Common myeloid progenitor, CD34-positive (primary cell): ENCODE results near the gene ZBTB17.

Experiments
- CTCF ChIA-PET: fragments of 350-600 bp; sonication (Branson Sonifier 250); formaldehyde crosslinking; loops from one replicate; lab custom pipeline; 2021; ENCODE audit warnings: antibody characterized with exemption; lab: Charles Lee
- POLR2A ChIA-PET: fragments of 350-600 bp; sonication (Branson Sonifier 250); formaldehyde crosslinking; loops from one replicate; lab custom pipeline; 2021; ENCODE audit warnings: antibody characterized with exemption; lab: Charles Lee
- DNase-seq, 3 donors: peaks; one replicate each; pipeline versions ENCODE4 v3.0.0 to v3.0.0-alpha.2; 2013
- H3K27ac ChIP-seq, 2 experiments: 1 replicate in 1 of 2; 2 replicates in 1 of 2; pipeline ENCODE4 v1.7.0; 2013; ENCODE audit warnings: inconsistent platforms in 2 of 2, low read length in 2 of 2, mild to moderate bottlenecking in 2 of 2, low read depth in 1 of 2, moderate library complexity in 1 of 2; ENCODE audit not compliant: severe bottlenecking in 2 of 2, insufficient read depth in 1 of 2, poor library complexity in 1 of 2
- H3K27me3 ChIP-seq, 5 experiments: replicated peaks in 2 of 5; 1 replicate in 3 of 5; 2 replicates in 2 of 5; pipeline versions ENCODE4 v1.6.1 to v1.7.0; 2013; ENCODE audit warnings: low read length in 4 of 5, mild to moderate bottlenecking in 2 of 5, moderate library complexity in 2 of 5, inconsistent platforms in 1 of 5; ENCODE audit not compliant: insufficient read depth in 5 of 5, control insufficient read depth in 4 of 5
- H3K36me3 ChIP-seq, 4 experiments: 1 replicate in 2 of 4; 2 replicates in 2 of 4; pipeline versions ENCODE4 v1.6.1 to v1.7.0; 2013; ENCODE audit warnings: low read length in 3 of 4, control low read depth in 1 of 4, mild to moderate bottlenecking in 1 of 4; ENCODE audit not compliant: control insufficient read depth in 4 of 4, insufficient read depth in 4 of 4
- H3K4me1 ChIP-seq, 4 experiments: 1 replicate in 3 of 4; 2 replicates in 1 of 4; pipeline versions ENCODE4 v1.6.1 to v1.7.1; 2013; ENCODE audit warnings: low read length in 3 of 4, mild to moderate bottlenecking in 3 of 4, control low read depth in 1 of 4, inconsistent platforms in 1 of 4, moderate library complexity in 1 of 4; ENCODE audit not compliant: control insufficient read depth in 4 of 4, insufficient read depth in 4 of 4; ENCODE audit errors: control extremely low read depth in 1 of 4
- H3K4me3 ChIP-seq, 7 experiments: 1 replicate in 4 of 7; 2 replicates in 3 of 7; pipeline versions ENCODE4 v1.5.1 to v1.7.0; 2013; ENCODE audit warnings: mild to moderate bottlenecking in 7 of 7, low read length in 6 of 7, moderate library complexity in 6 of 7, inconsistent platforms in 2 of 7, low read depth in 2 of 7, control low read depth in 1 of 7; ENCODE audit not compliant: insufficient read depth in 4 of 7, control insufficient read depth in 1 of 7; ENCODE audit errors: extremely low read depth in 1 of 7
- H3K9me3 ChIP-seq, 5 experiments: 1 replicate in 4 of 5; 2 replicates in 1 of 5; pipeline versions ENCODE4 v1.6.1 to v1.7.1; 2013; ENCODE audit warnings: low read length in 4 of 5, mild to moderate bottlenecking in 2 of 5, inconsistent platforms in 1 of 5, low read depth in 1 of 5, moderate library complexity in 1 of 5; ENCODE audit not compliant: control insufficient read depth in 4 of 5, insufficient read depth in 2 of 5; ENCODE audit errors: control extremely low read depth in 1 of 5
- WGBS: methylation state at CpG from one replicate; pipeline ENCODE4 v1.1.5; 2013; ENCODE audit not compliant: insufficient coverage; 5-methylcytosine and 5-hydroxymethylcytosine counted together

Gene ZBTB17

DNA sequence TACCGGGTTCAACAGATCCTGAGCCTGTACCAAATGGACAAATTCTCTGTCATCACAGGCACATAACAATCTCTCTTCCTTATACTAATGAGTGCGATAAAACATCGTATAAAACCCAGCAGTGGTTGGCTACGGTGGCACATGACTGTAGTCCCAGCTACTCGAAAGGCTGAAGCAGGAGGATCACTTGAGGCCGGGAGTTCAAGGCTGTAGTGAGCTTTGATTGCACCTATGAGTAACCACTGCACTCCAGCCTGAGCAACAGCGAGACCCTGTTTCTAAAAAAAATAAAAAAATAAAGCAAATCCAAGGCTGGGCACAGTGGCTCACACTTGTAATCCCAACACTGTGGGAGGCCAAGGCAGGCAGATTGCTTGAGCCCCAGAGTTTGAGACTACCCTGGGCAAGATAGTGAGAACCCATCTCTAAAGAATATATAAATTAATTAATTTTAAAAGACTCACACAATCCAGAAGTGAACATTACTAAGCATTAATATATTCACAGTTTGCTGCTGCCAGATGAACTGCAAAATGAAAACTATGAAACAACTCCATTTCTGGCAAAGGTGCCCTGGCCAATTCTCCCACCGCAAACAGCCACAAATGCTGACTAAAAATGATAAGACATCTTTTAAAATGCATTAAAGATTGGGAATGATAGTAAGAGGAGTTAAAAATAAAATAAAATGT is 13.1 kb downstream of the ZBTB17 start:
- Histone ChIP-seq H3K4me1 (peaks cover 5 to 40% (median 23%) of the 10 kb centered on the region in 4 experiments), H3K9me3 (no peaks in the 10 kb centered on the region), H3K36me3 (peaks cover 0 to 5% (median 4%) of the 10 kb centered on the region in 4 experiments), H3K27ac (no peak overlapping the region), H3K27me3 (no peaks in the 10 kb centered on the region), H3K4me3 (no peak overlapping the region)
- no peak for DNase-seq
- CTCF ChIA-PET: interaction anchor here (0.6 to 3.1 kb wide), 3 partner anchors 11 to 155 kb away, joined by 3 to 9 read pairs (median 7); partner anchors contain the start of gene ZBTB17
- WGBS: 94% methylated on average over 7 of the region's 8 CpGs
- POLR2A ChIA-PET: no interaction called here

DNA sequence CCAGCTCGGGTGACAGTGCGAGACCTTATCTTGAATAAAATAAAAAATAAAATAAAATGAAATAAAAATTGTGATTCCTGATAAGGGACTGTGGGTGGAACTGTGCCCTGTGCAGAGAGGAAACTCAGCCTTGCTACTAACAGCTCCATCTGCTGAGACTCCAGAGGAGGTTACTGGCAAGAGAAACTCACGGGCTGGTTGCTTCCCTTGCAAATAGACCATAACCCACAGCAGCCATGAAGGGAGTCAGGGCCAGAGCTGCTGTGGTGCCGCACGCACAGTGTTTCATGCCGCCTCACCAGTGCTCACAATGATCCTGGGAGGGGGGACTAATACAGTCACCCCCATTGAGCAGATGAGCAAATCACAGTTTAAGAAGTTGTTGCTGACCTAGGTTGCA is 13.7 kb downstream of the ZBTB17 start:
- no CpG with 5 or more reads among the region's 6 CpGs for WGBS
- CTCF ChIA-PET: interaction anchor here (0.6 to 3.1 kb wide), 4 partner anchors 10 to 1223 kb away, joined by 3 to 9 read pairs (median 5); partner anchors contain the start of gene ZBTB17
- Histone ChIP-seq H3K36me3 (peaks cover 0 to 8% (median 4%) of the 10 kb centered on the region in 4 experiments), H3K4me3 (no peak overlapping the region), H3K27me3 (no peaks in the 10 kb centered on the region), H3K4me1 (peaks cover 5 to 45% (median 23%) of the 10 kb centered on the region in 4 experiments), H3K9me3 (no peaks in the 10 kb centered on the region), H3K27ac (no peak overlapping the region)
- POLR2A ChIA-PET: interaction anchor here (0.6 kb wide), 1 partner anchor 135 kb away, joined by 3 read pairs; no protein-coding TSS in a partner anchor
- peak in 1 of 3 donors; percentile 17 for DNase-seq

DNA sequence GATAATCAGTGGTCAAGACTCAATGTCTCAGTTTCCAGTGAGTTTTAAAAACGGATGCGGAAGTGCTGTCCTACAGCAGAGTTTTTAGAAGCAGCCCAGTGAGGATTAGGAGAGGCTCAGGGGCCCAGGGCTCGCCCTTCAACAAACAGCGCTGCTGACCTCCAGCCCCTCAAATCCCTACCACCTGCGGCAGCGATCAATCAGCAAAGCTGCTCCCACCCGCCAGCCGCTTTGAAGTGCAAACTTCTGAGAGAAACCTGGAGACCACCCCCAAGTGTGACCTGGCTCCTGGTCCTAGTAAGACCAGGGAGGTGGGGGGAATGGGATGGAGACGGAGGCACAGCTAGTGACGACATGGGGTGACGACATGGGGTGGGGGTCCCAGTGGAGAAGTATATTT is 14.4 kb downstream of the ZBTB17 start:
- Histone ChIP-seq H3K4me1 (peaks cover 4 to 40% (median 20%) of the 10 kb centered on the region in 4 experiments), H3K9me3 (no peaks in the 10 kb centered on the region), H3K27ac (no peak overlapping the region), H3K36me3 (peaks cover 0 to 8% (median 4%) of the 10 kb centered on the region in 4 experiments), H3K4me3 (no peak overlapping the region), H3K27me3 (no peaks in the 10 kb centered on the region)
- DNase-seq: no peak
- CTCF ChIA-PET: interaction anchor here (0.6 to 3.1 kb wide), 2 partner anchors 10 to 1222 kb away, joined by 3 to 9 read pairs; no protein-coding TSS in a partner anchor
- WGBS: 98% methylated on average over 7 of the region's 11 CpGs
- POLR2A ChIA-PET: no interaction called here

DNA sequence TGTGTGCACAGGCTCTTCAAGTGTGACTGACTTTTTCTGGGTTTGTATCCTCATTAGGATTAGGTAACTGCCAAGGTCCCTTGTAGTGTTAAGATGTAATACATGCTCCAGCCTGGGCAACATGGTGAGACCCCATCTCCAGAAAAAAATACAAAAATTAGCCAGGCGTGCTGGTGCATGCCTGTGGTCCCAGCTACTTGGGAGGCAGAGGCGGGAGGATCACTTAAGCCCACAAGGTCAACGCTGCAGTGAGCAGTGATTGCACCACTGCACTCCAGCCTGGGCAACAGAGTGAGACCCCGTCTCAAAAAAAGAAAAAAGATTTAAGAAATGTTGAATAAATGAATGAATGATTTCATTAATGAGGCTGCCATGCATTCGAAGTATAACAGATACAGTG is 15.1 kb downstream of the ZBTB17 start:
- no peak overlapping the region for H3K27ac ChIP-seq
- H3K4me3 ChIP-seq: no peak overlapping the region
- POLR2A ChIA-PET: no interaction called here
- H3K9me3 ChIP-seq: no peaks in the 10 kb centered on the region
- no peak for DNase-seq
- H3K4me1 ChIP-seq: peaks cover 3 to 40% (median 19%) of the 10 kb centered on the region in 4 experiments
- 100% methylated on average over 3 of the region's 5 CpGs for WGBS
- H3K27me3 ChIP-seq: no peaks in the 10 kb centered on the region
- CTCF ChIA-PET: interaction anchor here (1.0 to 1.2 kb wide), 2 partner anchors 10 to 23 kb away, joined by 3 to 7 read pairs; no protein-coding TSS in a partner anchor
- H3K36me3 ChIP-seq: peaks cover 0 to 8% (median 4%) of the 10 kb centered on the region in 4 experiments

DNA sequence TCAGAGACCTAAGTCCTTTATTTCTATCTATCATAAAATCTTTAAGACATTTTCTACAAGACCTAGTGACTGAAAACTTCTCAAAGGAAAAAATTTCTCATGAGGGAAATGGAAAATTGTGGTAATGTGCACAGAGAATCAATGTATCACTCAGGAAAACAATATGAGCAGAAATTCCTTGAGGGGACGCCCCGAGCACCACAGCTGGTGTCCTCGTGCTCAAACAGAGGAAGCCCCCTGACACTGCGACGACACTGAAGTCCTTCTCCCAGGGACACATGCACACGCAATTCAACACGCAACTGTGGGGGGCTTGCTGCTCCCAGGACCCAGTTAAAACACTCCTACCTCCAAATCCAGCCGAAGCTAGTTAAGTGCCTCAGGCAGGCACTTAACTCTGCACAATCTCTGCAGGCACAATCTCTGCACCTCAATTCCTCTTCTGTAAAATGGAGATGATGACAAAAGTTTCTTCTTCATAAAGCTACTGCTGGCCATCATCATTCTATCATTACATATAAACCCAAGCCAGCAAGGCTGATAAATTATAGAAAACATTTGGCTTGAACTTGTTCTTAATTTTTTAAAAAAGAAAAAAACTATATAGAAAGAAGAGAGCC is 16.0 kb downstream of the ZBTB17 start:
- H3K9me3 ChIP-seq: no peaks in the 10 kb centered on the region
- H3K4me3 ChIP-seq: no peak overlapping the region
- 97% methylated on average over 5 of the region's 8 CpGs for WGBS
- H3K27ac ChIP-seq: no peak overlapping the region
- ChIA-PET POLR2A (no interaction called here), CTCF (interaction anchor here (1.0 to 2.1 kb wide), 7 partner anchors 9 to 157 kb away, joined by 3 to 7 read pairs (median 4); partner anchors contain the start of genes SPEN and ZBTB17)
- no peak for DNase-seq
- no peaks in the 10 kb centered on the region for H3K27me3 ChIP-seq
- peaks cover 0 to 6% (median 4%) of the 10 kb centered on the region in 4 experiments for H3K36me3 ChIP-seq
- H3K4me1 ChIP-seq: peaks cover 3 to 37% (median 16%) of the 10 kb centered on the region in 4 experiments

DNA sequence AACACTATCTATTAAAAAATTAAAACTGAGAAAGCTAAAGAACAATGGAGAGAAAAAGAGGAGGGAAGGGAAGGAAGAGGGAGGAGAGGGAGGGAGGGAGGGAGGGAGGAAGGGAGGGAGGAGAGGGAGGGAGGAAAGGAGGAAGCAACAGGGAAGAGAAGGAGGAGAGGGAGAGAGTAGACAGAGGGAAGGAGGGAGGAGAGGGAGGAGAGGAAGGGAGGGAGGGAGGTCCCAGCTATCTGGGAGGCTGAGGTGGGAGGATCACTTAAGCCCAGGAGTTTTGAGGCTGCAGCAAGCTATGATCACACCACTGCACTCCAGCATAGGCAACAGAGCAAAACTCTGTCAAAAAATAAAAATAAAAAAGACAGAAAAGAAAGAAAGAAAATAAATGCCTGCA is 16.5 kb downstream of the ZBTB17 start:
- ChIA-PET CTCF (interaction anchor here (1.1 to 2.1 kb wide), 5 partner anchors 17 to 156 kb away, joined by 3 to 5 read pairs (median 4); partner anchors contain the start of genes SPEN and ZBTB17), POLR2A (no interaction called here)
- Histone ChIP-seq H3K4me3 (no peak overlapping the region), H3K27me3 (no peaks in the 10 kb centered on the region), H3K9me3 (no peaks in the 10 kb centered on the region), H3K4me1 (peaks cover 3 to 40% (median 18%) of the 10 kb centered on the region in 4 experiments), H3K27ac (no peak overlapping the region), H3K36me3 (peaks cover 0 to 6% (median 4%) of the 10 kb centered on the region in 4 experiments)
- no peak for DNase-seq
